GM21737 (cell line): ENCODE measurements around the gene ERICH4.

Experiments used
- ATAC-seq: cut with Tn5 transposase; IDR thresholded peaks from one replicate; pipeline ENCODE4 v1.9.1; 2021; ENCODE audit warnings: mild to moderate bottlenecking, moderate library complexity; ENCODE audit not compliant: unreplicated experiment

The ERICH4 gene

DNA sequence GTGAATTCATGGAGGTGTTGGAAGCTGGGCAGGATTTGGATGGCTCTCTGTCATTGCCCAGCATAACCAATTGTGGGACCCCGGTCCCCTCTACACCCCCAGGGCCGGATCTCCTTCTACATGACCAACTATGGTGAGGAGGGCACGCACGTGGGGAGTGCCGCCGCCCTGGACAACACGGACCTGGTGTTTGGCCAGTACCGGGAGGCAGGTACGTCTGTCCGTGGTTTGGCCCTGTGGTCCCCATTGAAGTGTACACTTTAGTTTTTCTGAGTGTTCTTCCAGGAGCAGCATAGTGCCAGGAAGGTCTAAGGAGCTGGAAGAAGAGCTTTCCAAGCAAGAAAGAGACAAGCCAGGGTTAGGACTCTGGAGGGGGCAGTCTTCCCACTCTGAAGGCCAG is 29.0 kb upstream of the ERICH4 start:
- ATAC-seq: no peak

DNA sequence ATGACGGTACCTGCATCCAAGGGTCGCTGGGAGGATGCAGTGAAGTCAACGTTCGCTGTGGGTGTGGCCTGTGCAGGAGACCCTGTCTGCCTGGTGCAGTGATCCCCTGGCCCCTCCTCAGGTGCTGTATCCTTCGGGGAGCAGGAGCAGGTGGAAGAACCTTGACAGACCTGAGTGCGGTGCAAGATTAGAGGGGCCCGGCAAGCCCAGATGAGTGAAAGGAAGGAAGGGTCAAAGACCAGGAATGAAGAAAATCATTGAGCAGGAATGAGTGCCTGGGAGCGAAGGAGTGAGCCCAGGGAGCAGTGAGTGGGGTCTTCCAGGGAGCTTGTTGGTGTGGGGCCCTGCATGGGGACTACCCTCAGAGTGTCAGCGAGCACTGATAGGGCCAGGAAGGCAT is 28.5 kb upstream of the ERICH4 start:
- ATAC-seq: no peak

DNA sequence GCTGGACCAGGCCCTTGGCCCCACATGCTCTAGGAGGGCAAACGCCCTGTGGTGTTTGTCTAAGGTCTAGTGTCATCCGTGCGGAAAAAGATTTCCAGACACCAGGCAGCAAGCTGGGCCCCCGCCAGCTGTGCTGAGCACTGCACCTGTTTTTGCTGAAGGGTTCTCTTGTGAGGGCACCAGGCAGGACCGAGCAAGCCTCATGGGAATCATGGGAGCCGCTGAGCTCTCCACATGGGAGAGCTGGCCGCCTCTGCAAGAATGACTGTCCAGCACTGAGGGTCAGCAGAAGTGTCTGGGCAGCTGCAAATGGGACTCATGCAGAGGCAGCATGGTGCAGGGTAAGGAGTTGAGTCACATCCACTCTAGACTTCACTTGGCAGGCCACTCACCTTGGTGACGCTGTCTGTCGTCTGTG is 27.8 kb upstream of the ERICH4 start:
- no peak for ATAC-seq

DNA sequence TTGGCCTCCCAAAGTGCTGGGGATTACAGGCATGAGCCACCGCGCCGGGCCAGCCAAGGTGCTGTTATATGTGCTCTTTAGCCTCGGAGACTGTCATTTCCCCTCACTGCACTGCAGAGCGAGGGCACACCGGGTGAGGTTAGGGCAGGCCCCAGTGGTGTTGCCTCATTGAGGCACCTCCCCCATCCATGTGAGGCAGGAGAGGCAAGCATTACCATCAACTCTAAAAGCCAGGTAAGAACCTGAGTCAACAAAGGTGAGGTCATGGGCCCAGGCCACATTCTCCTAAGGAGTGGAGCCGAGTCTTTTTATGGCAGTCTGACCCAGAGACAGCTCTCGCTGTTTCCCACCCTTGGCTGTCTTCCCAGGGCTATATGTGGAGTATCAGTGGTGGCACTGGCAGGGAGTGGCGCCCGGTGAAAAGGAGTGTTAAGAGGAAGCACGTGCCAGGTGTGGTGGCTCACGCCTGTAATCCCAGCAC is 26.7 kb upstream of the ERICH4 start:
- ATAC-seq: no peak

DNA sequence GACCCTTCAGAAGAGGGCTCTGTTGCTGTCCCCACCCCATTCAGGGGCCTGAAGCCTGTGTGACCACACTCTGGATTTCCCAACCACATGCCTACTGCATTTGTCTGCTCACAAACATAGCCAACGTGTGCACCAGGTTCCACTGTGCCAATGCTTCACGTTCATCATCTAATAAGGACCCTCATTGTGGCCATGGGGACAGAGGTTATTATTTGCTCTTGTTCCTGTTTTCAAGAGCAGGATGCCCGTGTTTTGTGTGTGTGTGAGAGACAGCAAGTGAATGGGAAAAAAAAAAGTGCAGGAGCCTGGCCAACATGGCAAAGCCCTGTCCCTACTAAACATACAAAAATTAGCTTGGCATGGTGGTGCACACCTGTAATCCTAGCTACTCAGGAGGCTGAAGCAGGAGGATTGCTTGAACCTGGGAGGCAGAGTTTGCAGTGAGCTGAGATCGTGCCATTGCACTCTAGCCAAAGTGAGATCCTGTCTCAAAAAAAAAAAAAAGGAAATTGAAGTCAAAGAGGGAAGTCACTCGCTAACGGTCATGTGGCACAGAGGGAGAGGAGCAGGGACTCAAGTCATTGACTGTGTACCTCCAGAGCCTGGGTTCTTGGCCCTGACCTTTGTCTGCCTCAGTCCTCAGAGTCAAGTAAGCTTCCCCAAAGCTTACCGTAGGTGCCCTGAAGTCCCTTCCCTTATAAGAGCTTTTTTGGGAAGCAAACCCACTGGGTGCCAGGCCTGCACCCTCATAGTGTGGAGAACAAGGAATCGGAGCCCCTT is 22.7 kb upstream of the ERICH4 start:
- no peak for ATAC-seq

DNA sequence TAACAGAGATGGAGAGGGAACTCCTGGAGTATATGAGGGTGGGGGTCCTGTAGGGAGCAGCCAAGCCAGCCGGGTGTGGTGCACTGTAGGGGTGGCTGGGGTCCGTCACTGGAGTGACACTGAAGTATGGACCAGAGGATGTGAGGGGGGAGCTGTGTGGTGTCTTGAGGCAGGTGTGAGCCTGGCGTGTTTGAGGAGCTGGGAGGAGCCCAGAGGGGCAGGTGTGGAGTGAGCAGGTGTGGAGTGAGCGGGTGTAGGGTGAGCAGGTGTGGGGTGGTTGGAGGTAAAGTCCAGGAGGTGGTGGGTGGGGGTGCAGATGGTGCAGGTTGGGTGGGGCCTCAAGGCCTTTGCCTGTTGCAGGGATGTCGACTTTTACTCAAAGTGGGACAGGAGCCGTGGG is 21.6 kb upstream of the ERICH4 start:
- no peak for ATAC-seq

DNA sequence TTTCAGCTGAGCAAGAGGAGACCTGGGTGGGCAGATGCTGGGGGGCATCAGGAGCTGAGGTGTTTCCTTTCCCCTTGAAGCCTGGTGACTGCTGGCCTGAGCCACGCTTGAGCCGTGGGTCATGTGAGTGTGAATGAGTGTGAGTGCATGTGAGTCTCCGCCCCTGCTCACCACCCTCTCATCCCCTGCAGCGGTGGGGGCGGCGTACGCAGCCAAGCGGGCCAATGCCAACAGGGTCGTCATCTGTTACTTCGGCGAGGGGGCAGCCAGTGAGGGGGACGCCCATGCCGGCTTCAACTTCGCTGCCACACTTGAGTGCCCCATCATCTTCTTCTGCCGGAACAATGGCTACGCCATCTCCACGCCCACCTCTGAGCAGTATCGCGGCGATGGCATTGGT is 21.0 kb upstream of the ERICH4 start:
- ATAC-seq: no peak

DNA sequence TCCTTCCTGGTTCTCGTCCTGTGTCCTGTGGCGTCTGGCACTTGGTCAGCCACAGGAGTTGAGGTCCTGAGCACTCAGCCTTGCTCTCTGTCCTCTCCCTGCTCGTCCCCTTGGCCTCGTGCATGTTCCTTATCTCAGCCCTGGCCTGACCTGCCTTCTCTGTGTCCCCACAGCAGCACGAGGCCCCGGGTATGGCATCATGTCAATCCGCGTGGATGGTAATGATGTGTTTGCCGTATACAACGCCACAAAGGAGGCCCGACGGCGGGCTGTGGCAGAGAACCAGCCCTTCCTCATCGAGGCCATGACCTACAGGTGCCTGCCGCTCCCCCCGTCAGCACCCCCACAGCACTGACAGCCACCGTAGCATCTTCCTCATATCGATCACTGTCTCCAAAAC is 20.5 kb upstream of the ERICH4 start:
- no peak for ATAC-seq

DNA sequence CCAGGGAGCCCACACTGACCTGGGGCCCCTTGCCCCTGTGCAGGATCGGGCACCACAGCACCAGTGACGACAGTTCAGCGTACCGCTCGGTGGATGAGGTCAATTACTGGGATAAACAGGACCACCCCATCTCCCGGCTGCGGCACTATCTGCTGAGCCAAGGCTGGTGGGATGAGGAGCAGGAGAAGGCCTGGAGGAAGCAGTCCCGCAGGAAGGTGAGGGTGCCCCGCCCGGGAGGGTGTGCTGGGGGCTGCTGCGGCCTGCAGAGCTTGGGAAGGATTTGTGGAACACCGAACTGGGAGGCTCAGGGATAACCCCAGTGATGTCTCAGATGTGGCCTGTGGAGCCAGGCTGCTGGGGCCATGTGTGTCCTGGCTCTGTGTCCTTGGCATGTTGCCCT is 20.0 kb upstream of the ERICH4 start:
- ATAC-seq: no peak

DNA sequence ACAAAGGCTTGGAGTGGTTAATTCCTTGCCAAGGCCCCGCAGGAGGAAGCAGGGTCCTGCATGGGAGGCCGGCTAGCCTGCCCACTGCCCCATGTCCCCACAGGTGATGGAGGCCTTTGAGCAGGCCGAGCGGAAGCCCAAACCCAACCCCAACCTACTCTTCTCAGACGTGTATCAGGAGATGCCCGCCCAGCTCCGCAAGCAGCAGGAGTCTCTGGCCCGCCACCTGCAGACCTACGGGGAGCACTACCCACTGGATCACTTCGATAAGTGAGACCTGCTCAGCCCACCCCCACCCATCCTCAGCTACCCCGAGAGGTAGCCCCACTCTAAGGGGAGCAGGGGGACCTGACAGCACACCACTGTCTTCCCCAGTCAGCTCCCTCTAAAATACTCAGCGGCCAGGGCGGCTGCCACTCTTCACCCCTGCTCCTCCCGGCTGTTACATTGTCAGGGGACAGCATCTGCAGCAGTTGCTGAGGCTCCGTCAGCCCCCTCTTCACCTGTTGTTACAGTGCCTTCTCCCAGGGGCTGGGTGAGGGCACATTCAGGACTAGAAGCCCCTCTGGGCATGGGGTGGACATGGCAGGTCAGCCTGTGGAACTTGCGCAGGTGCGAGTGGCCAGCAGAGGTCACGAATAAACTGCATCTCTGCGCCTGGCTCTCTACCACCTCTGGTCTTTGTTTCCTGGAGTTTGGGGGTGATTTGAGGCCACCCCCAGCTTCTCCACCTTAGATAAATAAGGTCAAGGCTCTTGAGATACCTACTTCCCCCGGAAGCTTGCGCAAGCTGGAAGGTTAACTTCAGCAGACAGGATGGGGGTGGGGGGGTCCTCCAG is 18.4 kb upstream of the ERICH4 start:
- ATAC-seq: no peak

DNA sequence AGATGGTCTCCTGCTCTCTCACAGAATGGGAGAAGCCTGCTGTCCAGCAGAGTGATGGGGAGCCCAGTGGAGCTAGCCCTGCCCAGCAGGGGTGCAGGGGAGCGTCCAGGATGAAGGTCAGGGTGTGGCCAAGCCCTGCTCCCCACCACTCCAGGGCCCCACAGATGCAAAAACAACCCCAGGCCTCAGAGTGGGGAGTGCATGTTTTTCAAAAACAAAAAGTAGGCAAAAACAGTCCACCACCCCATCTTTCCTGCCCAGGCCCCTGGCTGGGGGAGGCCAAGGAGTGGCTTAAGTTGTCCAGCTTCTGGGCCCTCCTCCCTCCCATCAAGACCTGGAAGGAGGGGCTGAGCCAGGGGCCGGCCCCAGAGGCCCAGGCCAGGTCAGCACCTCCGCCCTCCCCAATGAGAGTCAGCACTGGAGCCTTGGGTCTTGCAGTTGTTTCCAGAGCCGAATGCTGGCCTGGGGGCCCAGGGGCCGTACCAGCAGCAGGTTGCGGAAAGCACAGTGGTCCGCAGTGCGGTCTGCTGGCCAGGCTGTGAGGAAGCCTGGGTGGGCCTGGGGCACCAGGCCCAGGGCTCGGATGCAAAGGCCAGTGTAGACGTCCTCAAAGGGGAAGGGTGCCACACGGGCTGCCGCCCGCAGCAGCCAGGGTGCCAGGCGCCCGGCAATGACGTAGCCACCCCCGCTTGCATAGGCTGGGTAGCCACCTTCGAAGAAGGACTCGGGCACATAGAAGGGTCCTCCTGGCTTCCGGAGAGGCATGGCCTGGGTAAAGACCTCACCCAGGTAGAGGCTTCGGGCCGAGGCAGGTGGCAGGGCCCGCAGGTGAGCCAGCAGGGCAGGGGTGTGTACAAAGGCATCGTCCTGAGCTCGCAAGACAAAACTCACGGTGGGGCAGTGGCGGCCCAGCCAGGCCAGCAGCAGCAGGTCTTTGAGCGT is 17.5 kb upstream of the ERICH4 start:
- no peak for ATAC-seq

DNA sequence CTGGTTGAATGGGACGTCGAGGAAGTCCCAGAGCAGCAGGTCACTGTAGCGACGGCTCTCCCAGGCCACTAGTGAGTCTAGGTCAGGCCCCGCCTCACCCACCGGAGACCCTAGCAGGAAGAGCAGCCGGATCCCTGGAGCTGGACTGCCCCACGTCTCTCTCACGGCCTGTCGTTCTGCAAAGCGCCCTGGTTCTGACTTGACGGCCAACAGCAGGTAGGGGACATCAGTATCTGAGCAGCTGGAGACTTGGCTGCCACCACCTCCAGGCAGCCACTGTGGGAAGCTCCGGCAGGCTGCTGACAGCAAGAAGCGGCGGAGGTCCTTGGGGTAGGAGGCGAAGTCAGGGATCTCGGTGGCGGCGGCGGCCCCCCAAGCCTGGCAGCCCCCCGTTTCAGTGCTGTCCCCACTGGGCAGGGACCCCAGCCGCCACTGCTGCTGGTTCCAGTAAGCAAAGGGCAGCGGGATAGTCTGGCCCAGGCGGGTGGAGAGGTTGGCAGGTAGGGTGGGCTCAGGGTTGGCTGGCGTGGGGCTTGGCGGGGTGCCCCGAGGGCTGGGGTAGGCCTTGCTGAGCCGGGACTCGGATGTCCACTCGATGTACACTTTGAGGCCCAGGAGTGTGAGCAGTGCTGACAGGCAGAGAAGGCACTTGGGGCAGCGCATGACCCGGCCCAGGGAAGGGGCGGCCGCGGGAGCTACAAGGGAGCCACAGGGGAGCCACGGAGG is 16.7 kb upstream of the ERICH4 start:
- no peak for ATAC-seq

DNA sequence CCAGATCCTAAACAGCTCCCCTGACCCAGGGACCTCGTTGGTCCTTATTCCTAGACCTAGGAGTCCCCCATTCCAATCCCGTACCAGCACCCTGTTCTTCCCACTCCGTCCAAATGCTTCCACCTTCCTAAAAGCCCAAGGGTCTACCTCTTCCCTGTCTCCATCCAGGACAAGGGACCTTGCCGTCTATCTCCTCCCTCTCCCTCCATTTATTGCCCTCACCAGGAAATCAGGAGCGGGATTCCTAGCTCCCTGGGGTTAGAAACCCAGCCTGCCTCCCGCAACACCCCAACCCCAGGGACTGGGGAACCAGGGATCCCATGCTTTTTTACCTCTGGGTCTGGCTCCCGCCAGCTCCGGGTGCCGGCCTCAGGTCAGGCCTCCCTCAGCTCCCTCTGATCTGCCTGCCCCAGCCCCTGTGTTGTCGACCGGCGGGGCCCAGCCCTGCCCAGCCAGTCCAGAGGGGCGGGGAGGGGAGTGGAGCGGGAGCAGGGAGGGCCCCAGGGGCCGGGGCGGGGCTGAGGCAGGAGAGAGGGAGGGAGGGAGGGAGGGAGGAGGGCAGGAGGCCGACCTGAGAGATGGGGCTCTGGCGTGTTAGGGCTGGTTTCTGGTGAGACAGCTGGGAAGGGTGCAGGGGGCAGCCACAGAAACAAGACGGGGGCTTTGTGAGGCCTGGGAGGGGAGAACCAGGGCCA is 15.9 kb upstream of the ERICH4 start, which contains the start of gene B3GNT8:
Gene B3GNT8 (minus strand): TSS at position 423 of the 695 bp plus-strand sequence. CDS start 596 bp downstream, outside the sequence.
- no peak for ATAC-seq

DNA sequence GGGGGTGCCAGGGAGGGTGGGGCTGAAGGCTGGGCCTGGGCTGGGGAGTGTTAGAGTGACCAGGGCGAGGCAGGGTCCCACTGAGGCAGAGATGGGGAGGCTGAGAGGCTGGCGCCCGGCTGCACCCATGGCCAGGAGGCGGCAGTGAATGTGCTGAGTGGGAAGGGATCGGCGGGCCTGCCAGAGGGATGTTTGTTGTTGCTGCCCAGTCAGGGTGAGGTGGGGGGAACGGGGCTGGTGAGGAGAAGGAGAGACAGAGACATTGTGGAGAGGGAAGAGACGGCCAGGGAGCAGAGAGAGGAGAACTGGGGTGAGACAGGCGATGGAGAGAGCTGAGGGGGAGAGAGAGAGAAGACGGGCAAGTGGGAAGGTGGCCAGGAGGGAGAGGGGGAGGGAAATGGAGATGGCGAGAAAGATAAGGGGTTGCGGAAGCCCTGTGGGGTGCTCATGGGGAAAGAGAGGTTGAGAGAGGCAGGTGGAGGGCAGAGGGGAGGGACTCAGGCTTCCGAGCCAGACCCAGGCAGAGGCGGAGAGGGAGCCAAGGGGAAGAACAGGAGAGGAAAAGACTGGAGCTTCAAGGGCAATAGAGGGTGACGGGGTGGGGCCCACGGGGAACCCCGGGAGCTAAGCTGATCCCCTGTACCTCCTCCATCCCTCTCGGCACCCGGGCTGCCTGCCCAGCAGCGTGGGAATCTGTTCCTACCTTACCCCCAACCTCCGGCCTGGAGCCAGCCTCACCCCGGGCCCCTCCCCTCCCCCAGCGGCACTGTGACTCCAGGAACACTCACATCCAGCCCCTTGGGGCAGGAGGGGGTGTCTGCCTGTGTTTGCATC is 15.1 kb upstream of the ERICH4 start:
- no peak for ATAC-seq

DNA sequence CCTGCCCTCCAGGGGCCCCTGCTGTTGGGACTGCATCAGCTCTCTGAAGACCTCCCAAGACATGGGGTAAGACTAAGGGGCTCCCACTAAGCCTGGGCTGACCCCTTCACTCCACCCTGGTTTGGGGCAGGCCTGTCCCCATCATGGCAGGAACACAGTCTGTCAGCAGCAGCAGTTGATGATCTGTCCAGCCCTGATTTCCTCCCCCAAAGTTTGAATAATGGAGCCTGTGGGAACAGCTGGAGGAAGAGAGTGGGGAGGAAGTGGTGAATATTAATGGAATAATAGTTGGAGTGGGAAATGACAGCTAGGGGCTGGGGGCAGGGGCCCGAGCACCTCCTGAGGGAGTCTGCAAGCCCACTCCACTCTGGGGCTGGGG is 14.5 kb upstream of the ERICH4 start:
- no peak for ATAC-seq

DNA sequence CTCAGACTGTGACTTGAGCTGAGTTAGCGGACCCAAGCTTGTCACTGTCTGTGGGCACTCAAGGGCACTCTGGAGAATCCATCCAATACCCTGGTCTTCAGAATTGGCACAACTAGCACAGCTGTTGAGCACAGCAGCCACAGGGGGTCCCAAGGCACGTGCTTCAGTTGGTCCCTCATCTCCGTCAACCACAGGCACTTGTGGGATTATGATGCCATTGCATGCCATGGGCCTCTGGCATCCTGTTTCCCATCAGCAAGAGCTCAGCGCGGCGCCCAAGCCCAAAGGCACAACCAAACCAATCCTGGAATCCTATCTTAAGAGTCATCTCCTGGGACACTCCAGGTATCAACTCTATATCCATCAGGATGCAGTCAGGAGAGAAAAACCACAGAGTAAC is 12.0 kb upstream of the ERICH4 start:
- ATAC-seq: no peak

DNA sequence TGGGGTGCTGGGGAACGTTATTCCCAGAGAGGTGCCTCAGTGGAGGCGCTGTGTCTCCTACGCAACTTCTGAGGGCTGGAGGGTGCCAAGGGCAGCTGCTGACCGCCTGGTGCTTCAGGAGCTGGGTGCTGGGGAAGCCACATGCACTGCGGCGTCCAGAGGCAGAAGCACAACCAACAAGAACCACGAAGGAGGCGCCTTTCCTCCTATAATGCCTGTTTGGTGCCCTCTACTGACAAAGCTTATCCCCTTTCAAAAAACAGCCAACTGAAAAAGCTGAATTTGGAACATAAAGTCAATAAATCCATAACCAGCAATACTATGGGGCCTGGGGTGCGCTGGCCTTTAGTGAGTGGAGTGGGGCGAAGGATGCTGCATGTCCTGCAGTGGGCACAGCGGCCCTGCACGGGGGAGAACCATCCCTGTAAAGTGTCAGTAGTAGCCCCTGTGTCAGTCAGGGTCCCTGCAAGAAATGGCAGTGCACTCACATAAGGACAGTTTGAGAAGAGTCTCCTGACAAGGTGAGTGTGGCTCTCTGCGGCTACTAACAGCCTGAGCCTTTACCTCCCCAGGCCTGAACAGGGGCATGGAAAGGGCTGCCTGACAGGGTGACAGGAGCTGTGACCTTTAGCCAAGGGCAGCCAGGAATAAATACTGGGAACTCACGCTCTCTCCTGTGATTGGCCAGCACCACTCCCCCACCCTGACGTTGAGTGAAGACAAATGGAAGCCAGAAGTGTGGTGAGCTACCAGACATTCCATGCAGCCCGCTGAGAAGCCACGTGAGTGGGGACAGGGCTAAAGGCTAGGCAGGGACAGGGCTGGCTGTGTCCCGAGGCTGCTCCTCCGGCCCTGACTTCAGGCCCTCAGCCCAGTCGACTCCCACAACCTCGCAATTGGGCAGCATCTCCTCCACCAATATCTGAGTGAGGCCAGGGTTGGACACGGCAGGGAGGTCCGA is 11.2 kb upstream of the ERICH4 start:
- ATAC-seq: no peak

DNA sequence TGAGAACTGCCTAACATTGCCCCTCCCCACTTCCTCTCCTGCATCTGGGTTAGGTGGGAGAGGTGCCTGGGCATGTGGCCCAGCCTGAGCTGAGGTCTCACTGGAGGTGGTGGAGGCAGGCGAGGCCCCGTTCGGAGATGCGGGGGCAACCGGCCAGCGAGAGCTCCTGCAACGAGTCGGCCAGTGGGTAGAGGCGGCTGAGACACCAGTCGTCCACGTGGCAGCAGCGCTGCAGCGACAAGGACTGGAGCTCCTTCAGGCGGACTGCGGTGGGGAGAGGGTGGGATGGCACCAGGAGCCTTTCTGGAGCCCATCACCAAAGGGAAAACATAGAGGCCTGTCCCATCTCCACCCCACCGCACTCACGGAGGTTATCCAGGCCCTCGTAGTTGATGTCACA is 9.8 kb upstream of the ERICH4 start:
- no peak for ATAC-seq
